Muscle of back (tissue), 13 donors: ENCODE results near the gene PANK4. TPM values are rescaled to one million over a fixed set of nuclear protein-coding genes. Genes with fewer than 3 reads are reported as not detected.
A peak's percentile ranks its signal among the peaks of the same experiment; 100 is the strongest.
"Not testable (repeated sequence)": the region's sequence is repeated elsewhere in the genome, so short reads cannot be mapped to it uniquely, and the experiment has no call there.

Source experiments
- DNase-seq, 3 donors: peaks; one replicate each; pipeline versions ENCODE4 v3.0.0 to v3.0.0-alpha.2; 2013
- long read RNA-seq, 9 donors: transcript quantifications; one replicate each; lab custom pipeline, GENCODE V29; 2026
- polyA plus RNA-seq, 10 donors: library from polyadenylated mRNA; unstranded; fragments of 120-200 nt; gene quantifications; one replicate each; pipeline ENCODE4 v1.2.1, GENCODE V29; 2013; ENCODE audit not compliant: insufficient read length in 10 of 10

Gene PANK4
- polyA plus RNA-seq, result 10 to 100 TPM; 18.3 to 22.5 (median 21.1) TPM
- long read RNA-seq, donor 1, transcript PANK4-201 (19 exons, 2,677 nt), result major isoform, 5 of 5 reads
- long read RNA-seq, donor 1, partial matches to known transcripts, result 0 of 5 reads
- long read RNA-seq, donor 1, other reads (novel, unspliced or antisense), result 0 of 5 reads
- long read RNA-seq, donor 2, transcript PANK4-201 (19 exons, 2,677 nt), result major isoform, 5 of 5 reads
- long read RNA-seq, donor 2, partial matches to known transcripts, result 0 of 5 reads
- long read RNA-seq, donor 2, other reads (novel, unspliced or antisense), result 0 of 5 reads
- long read RNA-seq, donor 3, result 0 reads
- long read RNA-seq, donor 4, partial matches to known transcripts, result 0 of 2 reads
- long read RNA-seq, donor 4, other reads (novel, unspliced or antisense), result 0 of 2 reads
- long read RNA-seq, donor 5, partial matches to known transcripts, result 6 of 7 reads
- long read RNA-seq, donor 5, other reads (novel, unspliced or antisense), result 0 of 7 reads
- long read RNA-seq, donor 6, partial matches to known transcripts, result 0 of 2 reads
- long read RNA-seq, donor 6, other reads (novel, unspliced or antisense), result 0 of 2 reads
- long read RNA-seq, donor 7, partial matches to known transcripts, result 0 of 3 reads
- long read RNA-seq, donor 7, other reads (novel, unspliced or antisense), result 0 of 3 reads
- long read RNA-seq, donor 8, partial matches to known transcripts, result 0 of 3 reads
- long read RNA-seq, donor 8, other reads (novel, unspliced or antisense), result 0 of 3 reads
- long read RNA-seq, donor 9, result 0 reads

DNA sequence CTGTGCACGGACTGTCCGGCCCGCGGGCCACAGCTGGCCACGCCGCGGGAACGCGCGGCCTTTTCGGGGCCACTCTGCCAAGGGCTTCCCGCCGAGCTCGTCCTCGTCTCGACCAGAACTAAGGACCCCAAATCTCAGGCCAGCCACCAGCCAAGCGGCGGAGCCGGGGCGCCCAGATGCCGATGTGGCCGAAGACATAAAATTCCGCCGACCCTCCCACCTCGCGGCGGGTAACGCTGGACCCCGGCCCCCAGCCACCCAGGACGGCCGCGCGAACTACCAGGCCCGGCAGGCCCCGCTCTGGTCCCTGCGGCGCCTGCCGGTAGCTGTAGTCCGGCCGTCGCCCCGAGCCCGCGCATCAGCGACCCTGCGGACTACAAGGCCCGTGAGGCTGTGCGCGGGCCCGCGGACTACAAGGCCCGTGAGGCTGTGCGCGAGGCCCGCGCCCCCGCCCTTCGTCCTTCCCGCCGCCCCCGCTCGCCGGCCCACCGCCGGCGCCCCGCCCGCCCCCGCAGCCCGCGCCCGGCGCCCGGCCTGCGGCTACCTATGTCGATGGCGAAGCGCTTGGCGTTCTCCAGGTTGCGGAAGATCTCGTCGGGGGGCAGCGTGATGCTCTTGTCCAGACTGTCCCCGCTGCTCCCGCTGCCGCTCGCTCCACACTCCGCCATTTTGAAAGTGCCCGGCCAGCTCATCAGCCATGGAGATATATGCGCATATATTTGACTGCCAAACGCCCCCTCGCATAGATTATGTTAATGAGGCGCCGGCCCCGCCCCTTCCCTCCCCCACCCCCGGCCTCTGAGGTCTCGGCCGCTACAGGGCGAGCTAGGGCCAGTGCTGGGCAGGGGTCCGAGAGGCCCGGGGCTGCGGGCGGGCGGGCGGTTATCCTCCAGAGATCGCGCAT is at the start of gene PANK4:
Gene PANK4, minus strand, starts transcription at position 677 of the 904 bp plus-strand sequence. Its CDS starts 9 bp downstream, at position 668.
- DNase-seq, result peak; percentile 94 to 97 (median 95)

DNA sequence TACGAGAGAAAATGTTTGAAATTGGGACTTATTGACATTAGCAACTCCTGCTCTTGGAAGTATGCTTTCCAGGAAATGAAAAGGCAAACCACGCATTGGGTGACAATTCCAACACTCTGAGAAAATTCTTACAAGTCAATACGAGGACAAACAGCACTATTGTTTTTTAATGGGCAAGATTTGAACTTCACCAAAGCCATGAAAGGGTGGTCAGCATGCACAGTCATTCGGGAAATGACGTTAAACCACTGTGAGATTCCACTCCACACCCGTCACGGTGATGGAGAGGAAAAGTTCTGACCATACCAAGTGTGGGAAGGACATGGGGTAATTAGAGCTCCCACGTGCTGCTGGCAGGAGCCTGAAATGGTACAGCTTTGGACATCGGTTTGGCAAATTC is 48.0 kb upstream of the PANK4 start:
- no peak for DNase-seq

DNA sequence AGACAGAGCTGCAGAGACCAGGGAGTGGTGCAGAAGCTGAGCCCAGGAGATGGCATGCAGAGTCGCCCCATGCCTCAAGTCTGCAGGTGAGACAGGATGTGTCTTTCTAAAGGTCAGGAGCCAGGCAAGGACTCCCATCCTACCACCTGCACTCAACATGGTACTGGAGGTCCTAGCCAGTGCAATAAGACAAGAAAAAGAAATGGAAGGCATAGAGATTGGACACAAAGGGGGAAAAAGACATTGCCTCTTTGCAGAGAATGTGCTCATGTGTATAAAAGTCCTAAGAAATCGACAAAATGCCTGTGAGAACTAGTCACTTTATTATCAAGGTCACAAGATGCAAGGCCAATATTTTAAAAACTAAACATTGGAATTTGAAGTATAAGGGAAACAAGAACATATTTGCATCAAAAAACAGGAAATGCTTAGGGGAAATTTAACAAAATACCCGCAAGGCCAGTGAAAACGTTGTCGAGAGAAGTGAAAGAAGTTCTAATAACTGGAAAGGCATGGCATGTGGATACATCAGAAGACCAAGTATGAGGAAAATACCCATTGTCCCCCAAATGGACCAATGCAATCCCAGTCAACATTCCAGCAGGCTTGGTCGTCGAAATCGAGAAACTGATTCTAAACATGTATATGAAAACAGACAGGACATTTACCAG is 47.0 kb upstream of the PANK4 start:
- DNase-seq, result no peak

DNA sequence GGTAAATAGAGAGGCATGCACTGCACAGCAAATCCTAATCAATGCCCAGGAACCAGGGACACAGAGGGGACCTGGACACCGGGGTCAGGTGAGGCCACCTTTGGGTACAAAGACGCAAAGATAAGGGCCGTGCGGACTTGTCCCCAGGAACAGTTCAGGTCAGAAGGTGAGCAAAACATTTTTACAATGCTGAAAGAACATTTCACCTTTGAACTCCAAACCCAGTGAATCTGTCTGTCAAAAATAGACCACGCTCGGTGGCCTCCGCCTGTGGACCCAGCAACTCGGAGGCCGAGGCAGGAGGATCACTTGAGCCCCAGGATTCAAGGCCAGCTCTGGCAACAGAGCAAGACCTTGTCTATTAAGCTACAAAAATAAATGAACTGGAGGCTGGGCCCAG is 45.0 kb upstream of the PANK4 start:
- DNase-seq, result no peak

DNA sequence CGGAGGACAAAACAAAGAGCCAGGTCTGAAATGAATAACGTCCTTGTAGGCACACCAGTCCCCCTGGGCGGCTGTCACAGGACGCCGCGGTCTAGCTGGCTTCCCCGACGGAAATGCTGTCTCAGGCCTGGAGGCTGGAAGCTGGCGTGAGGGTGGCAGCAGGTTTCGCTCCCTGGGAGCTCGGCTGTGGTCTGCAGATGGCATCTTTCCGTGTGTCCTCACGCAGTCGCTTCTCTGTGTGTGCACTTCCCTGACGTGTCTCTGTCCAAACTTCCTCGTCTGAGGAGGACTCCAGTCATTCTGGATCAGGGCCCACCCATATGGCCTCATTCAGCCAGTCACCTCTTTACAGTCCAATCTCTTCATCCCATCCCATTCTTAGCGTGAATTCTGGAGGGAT is 43.9 kb upstream of the PANK4 start:
- no peak for DNase-seq

DNA sequence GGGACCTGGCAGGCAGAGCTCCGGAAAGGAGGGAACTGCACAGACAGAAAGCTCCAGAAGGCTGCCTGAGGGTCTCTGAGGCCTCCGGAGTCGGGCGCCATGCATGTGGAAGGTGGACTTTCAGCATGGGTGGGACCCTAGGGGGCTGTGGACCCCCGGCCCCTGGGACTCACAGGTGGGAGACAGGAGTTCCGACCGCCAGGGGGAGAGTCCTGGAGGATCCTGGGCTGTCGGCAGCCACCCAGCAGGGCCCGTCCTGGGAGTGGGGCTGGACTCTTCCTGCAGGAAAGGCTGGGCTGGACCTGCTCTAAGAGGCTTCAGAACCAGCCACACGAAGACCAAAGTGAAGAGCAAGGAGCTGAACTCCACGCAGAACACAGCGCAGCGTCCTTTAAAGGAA is 43.3 kb upstream of the PANK4 start:
- DNase-seq, result not testable (repeated sequence)

DNA sequence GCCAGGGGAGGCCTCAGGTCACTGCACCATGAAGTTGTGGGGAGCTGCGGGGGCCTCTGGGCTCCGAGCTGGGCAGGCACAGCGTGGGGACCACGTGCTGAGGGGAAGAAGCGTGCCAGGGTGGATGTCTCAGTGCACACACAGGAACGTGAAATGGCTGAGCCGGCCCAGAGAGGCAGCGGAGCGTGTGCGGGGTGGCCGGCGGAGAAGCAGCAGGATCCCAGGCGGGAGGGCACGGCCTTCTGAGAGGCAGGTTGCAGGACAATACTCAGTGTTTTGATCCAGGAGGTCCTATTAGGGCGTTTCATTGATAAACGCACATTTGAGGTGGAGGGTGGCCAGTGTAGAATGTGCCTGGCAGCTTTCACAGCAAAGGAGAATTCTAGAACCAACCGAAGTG is 42.7 kb upstream of the PANK4 start:
- DNase-seq, result no peak

DNA sequence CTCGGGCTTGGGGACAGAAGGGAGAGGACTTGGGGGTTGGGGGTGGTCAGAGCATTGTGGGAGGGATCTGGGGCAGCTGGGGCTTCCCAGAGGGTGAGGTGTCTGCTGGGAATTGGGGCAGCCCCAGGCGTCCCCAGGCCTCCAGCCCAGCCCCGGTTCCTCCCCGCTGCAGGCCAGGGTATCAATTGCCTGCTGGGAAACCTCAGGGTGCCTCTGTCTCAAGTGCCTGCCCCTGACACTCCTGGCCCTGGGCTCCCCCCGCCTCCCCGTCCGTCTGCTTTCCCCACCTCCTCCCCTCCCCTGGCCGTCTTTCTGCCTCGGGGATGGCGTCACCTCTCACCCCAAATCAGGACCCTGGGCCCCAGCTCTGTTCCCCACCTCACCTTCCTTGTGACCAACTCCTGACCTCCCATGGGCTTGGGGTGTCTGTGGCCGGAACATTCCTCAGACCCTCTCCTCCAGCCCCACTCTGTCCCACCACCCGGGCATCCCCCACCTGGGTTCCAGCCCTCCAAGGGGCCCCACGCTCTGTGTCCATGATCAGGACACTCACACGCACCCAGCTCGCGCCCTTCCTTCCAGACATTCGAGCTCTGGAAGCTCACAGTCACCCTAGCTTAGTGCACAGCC is 41.9 kb upstream of the PANK4 start:
- not testable (repeated sequence) for DNase-seq

DNA sequence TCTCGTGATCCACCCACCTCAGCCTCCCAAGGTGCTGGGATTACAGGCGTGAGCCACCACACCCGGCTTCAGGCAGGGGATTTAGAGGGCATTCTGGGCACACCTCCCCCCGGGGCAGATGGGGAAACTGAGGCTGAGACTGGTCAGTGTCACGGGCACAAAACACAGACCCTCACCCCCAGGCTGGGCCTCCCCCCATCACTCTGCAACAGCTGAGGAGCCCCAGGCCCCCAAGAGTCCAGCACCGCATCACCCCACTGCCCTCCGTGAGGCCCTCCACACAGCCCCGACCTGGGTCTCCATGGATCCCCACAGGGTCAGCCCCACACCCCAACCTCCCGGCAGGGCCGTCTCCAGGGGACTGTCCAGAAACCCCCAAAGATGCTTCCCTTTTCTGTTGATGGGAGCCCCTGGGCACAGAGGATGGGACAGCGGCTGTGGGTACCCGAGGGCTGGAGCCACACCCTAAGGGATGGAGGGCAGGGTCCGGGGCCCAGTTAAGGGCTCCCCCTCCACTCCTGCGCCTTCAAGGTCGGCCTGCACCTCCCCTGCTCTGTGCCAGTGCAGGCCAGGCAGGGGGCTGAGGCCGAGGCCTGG is 40.8 kb upstream of the PANK4 start:
- DNase-seq, result no peak

DNA sequence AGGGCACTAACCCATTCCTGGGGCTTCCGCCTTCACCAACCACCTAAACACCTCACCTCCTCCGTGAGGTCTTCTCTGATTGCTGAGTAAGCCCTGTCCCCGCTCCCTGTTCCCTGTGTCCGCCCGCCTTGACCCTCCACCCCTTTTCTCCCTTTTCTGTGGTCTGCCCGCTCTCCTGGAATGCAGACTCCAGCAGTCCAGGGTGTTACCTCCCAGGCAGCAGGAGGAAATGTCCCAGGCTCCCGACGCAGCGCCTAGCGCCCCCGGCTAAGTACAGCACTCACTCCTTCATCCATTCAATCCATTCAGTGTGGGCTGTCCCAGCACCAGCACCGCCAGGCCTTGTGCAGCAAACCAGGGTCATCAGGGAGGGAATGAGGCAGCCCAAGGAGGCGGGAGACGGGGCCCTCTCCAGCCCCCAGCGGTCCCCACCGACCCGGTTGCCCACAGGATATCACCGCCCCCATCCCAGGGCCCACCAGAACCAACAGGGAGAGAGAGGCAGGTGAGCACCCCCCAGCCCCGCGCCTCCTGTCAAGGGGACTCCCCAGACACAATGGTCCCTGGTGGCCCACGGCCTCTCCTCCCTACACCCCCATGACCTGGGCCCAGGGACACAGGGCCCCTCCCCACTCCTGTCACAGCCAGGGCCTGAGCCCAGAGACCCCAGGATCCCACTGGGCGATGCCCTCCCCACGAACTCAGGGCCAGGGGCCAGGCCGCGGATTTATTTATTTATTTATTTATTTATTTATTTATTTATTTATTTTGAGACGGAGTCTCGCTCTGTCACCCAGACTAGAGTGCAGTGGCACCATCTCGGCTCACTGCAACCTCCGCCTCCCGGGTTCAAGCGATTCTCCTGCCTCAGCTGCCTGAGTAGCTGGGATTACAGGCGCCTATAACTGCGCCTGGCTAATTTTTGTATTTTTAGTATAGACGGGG is 40.0 kb upstream of the PANK4 start:
- no peak for DNase-seq

DNA sequence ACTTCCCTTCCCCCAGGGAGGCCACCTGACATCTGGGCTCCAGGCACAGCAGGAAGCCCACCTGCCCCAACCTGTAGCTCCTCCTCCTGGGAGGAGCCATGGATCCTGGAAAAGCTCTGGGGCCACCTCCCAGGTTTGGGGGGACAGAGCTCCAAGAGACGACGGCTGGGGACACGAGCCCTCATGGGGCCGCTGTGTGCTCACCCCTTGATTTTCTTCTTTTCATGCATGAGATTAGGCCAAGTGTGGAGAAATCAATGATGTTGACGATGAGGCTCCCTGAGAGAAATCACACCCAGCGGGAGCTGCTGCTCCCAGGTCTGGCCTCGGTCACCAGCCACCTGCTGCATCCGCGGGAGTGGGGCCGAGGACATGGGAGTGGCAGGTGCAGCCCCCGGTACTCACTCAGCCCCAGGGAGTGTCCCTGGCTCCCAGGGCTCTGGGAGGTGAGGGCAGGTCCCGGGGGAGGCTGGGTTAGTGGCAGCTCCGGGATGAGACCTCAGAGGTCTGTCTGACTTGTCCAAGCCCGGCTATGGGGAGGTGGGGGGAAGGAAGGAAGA is 38.5 kb upstream of the PANK4 start:
- DNase-seq, result no peak

DNA sequence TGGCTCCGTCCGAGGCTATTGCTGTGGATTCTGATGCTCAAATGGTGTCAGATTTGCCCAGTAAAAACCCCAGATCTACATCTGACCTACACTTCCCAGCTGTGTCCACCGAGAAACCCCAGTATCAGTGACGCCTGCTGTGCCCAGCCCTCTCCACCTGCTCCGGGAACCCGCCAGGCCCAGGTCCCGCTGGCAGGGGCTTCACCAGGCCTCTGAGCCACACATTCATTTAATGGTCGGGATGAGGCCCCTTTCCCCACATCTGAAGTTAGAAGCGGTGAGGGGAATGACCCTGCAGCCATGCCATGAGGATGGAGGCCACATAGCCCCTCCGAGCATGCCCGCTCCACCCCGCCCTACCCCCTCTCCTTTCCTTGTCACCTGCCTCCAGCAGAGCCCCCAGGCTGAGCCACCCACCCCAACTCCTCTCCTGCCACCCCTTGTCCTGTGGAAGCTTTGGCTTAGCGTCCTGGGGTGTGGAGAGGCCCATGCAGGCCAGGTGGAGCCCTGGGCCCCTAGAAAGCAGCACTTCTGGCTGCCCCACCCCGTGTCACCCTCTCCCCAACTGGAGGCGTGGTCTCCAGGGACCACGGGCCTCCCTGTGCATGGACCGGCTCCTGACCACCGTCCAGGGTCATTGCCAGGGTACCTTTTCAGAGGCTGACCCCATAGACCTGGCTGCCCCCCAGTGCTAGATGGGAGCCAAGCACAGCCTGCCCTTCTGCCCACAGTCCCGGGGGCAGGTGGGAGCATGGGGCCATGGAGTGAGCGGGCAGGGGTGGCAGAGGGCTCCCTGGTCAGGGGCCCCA is 37.8 kb upstream of the PANK4 start:
- DNase-seq, result peak in 1 of 3 donors; percentile 1

DNA sequence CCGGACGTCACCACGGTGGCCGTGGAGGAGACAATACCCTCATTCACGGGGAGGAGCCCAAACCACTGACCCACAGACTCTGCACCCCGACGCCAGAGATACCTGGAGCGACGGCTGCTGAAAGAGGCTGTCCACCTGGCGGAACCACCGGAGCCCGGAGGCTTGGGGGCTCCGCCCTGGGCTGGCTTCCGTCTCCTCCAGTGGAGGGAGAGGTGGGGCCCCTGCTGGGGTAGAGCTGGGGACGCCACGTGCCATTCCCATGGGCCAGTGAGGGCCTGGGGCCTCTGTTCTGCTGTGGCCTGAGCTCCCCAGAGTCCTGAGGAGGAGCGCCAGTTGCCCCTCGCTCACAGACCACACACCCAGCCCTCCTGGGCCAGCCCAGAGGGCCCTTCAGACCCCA is 36.8 kb upstream of the PANK4 start:
- DNase-seq, result no peak

DNA sequence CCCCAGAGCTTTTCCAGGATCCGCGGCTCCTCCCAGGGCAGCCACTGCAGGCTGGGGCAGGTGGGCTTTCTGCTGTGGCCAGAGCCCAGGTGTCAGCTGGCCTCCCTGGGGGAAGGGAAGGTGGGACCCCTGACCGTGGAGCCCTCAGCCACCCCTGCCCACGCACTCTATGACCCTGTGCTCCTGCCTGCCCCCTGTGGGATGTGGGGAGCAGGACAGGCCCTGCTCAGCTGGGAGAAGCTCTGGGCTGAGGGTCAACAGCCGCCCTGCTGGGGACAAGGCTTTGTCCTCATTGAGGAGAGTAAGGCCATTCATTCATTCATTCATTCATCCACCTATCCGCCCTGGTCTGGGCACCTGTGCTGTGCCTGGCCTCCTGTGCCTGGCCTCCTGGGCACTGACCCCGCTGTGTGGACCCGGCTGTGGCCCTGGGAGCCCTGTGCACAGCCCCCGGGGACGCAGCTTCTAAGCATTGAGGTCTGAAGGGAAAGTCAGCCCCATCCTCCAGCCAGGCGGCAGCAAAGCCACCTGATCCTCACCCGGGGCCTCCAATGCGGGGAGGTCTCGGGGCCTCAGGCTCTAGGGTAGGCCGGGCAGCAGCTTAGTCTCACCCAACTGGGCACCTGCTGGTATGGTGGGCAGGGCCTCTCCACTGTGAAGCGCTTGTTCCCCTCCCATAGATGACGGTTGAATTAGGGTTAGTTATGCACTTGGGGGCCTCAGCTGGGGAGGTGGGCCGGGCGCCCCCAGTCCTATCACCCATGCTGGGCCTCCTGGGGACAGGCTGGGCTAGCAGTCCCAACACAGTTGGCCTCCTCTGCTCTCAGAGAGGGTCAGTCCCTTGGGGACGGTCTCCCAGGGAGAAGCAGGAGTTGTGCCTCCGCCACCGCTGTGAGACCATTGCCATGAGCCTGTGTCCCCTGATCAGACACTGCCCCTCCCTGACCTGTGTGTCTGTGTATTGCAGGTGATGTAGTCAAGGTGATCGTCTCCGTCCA is 35.8 kb upstream of the PANK4 start:
- DNase-seq, result no peak

DNA sequence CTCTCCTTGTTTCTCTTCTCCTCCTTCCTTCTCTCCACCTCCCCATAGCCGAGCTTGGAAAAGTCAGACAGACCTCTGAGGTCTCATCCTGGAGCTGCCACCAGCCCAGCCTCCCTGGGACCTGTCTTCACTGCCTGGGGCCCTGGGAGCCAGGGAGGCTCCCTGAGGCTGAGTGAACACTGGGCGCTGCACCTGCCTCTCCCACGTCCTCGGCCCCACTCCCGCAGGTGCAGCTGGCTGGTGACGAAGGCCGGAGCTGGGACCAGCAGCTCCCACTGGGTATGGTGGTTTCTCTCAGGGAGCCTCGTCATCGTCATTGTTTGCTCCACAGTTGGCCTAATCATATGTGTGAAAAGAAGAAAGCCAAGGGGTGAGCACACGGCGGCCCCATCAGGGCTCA is 35.0 kb upstream of the PANK4 start:
- DNase-seq, result no peak

DNA sequence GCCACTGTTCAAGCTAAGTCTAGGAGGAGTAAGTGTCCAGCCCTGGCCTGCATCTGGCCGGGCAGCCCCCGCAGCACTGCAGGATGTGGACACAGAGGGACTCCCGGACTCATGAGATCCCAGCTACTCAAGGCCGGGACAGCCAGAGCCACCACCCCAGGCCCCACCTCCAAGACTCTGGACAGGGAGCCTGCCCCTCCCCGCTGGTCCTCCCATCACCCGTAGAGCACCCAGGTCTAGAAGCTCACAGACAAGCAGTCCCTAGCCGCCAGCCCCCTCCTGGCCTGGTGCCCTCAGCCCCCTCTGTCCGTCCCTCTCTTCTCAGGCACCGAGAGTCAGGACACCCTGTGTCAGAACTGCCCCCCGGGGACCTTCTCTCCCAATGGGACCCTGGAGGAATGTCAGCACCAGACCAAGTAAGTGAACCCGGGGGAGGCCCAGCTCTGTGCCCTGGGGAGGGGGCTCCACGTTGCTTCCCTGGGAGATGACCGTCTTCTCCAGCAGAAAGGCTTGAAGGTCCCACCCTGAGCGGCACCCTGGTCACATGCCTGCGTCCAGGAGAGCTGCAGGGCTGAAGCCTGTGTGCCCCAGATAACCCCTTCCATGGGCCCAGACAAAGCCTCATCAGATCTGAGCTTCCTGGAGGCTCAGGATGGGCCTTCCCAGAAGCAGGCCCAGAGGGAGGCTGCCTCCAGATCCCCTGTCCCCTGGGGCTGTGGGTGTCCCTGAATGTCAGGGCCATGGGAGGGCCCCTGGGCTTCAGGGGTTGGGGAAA is 34.1 kb upstream of the PANK4 start:
- DNase-seq, result no peak
